NT2/D1 (cell line): Measurements from ENCODE around the gene RYR2.

Experiments used
- DNase-seq: peaks from one replicate; pipeline ENCODE4 v3.0.0-alpha.2; 2011; ENCODE audit warnings: low read depth, low spot score
- H3K27me3 ChIP-seq: 2 replicates; pipeline ENCODE4 v1.6.0; 2011; ENCODE audit warnings: mild to moderate bottlenecking; ENCODE audit not compliant: insufficient read length, insufficient read depth
- H3K36me3 ChIP-seq: 2 replicates; pipeline ENCODE4 v1.6.1; 2011; ENCODE audit warnings: mild to moderate bottlenecking, low read length, mixed read lengths; ENCODE audit not compliant: insufficient read depth, insufficient read length
- H3K4me1 ChIP-seq: 2 replicates; pipeline ENCODE4 v1.5.1; 2011; ENCODE audit not compliant: insufficient read depth, insufficient read length
- H3K4me3 ChIP-seq: 2 replicates; pipeline ENCODE4 v1.5.1; 2011; ENCODE audit warnings: low read depth; ENCODE audit not compliant: insufficient read length
- H3K9ac ChIP-seq: 2 replicates; pipeline ENCODE4 v1.6.0; 2011; ENCODE audit warnings: low read depth; ENCODE audit not compliant: insufficient read length
- H3K9me3 ChIP-seq: 2 replicates; pipeline ENCODE4 v1.5.1; 2011; ENCODE audit warnings: mild to moderate bottlenecking, low read length; ENCODE audit not compliant: insufficient read depth
- SUZ12 ChIP-seq: IDR thresholded peaks from 2 replicates; pipeline ENCODE4 v1.6.1; 2011; ENCODE audit not compliant: insufficient read length, insufficient read depth; ENCODE audit errors: extremely low read depth
- YY1 ChIP-seq: IDR thresholded peaks from 2 replicates; pipeline ENCODE4 v1.6.1; 2011; ENCODE audit not compliant: insufficient read length, insufficient read depth
- ZNF274 ChIP-seq: IDR thresholded peaks from 2 replicates; pipeline ENCODE4 v1.6.1; 2011; ENCODE audit warnings: mild to moderate bottlenecking, low read depth, low read length

The RYR2 gene

GRCh38 chr1:237650809-237651208, 608.8 kb downstream of the RYR2 start:
- no peaks in the 10 kb centered on the region for H3K4me1 ChIP-seq
- H3K36me3 ChIP-seq: no peaks in the 10 kb centered on the region
- no peak overlapping the region for H3K9ac ChIP-seq
- H3K9me3 ChIP-seq: no peaks in the 10 kb centered on the region
- no peak overlapping the region for H3K4me3 ChIP-seq
- no peaks in the 10 kb centered on the region for H3K27me3 ChIP-seq
- no peak for TF ChIP-seq SUZ12
- no peak for DNase-seq

- no peaks in the 10 kb centered on the region for H3K9me3 ChIP-seq
- H3K27me3 ChIP-seq: no peaks in the 10 kb centered on the region
- H3K9ac ChIP-seq: no peak overlapping the region
- TF ChIP-seq SUZ12: no peak
- TF ChIP-seq YY1: no peak
- no peak for TF ChIP-seq ZNF274
- H3K4me1 ChIP-seq: no peaks in the 10 kb centered on the region
- no peaks in the 10 kb centered on the region for H3K36me3 ChIP-seq
- no peak overlapping the region for H3K4me3 ChIP-seq
- DNase-seq: no peak
Observed at GRCh38 chr1:237655778-237656177, 613.8 kb downstream of the RYR2 start.

GRCh38 chr1:237664348-237664747, 622.4 kb downstream of the RYR2 start:
- DNase-seq: no peak
- Histone ChIP-seq H3K9ac (no peak overlapping the region), H3K4me1 (no peaks in the 10 kb centered on the region), H3K27me3 (no peaks in the 10 kb centered on the region), H3K36me3 (no peaks in the 10 kb centered on the region), H3K9me3 (peaks cover 4% of the 10 kb centered on the region; the same call in 1 of the 2 replicates), H3K4me3 (no peak overlapping the region)
- TF ChIP-seq YY1 (no peak), SUZ12 (no peak), ZNF274 (no peak)

GRCh38 chr1:237670302-237670701, 628.3 kb downstream of the RYR2 start:
- H3K36me3 ChIP-seq: no peaks in the 10 kb centered on the region
- no peaks in the 10 kb centered on the region for H3K4me1 ChIP-seq
- peaks cover 4% of the 10 kb centered on the region; the same call in 1 of the 2 replicates for H3K9me3 ChIP-seq
- H3K27me3 ChIP-seq: no peaks in the 10 kb centered on the region
- no peak overlapping the region for H3K4me3 ChIP-seq
- H3K9ac ChIP-seq: no peak overlapping the region
- no peak for TF ChIP-seq SUZ12
- TF ChIP-seq ZNF274: no peak
- no peak for TF ChIP-seq YY1
- DNase-seq: no peak

- Histone ChIP-seq H3K9ac (no peak overlapping the region), H3K9me3 (peaks cover 4% of the 10 kb centered on the region; the same call in 1 of the 2 replicates), H3K36me3 (no peaks in the 10 kb centered on the region), H3K4me3 (no peak overlapping the region), H3K27me3 (no peaks in the 10 kb centered on the region), H3K4me1 (no peaks in the 10 kb centered on the region)
- DNase-seq: no peak
- TF ChIP-seq YY1: no peak
- TF ChIP-seq SUZ12: no peak
- no peak for TF ChIP-seq ZNF274
Observed at GRCh38 chr1:237671262-237671661, 629.3 kb downstream of the RYR2 start.

- H3K9me3 ChIP-seq: peaks cover 4% of the 10 kb centered on the region; the same call in 1 of the 2 replicates
- DNase-seq: no peak
- no peaks in the 10 kb centered on the region for H3K36me3 ChIP-seq
- H3K9ac ChIP-seq: no peak overlapping the region
- H3K27me3 ChIP-seq: no peaks in the 10 kb centered on the region
- TF ChIP-seq YY1 (no peak), ZNF274 (no peak), SUZ12 (no peak)
- H3K4me1 ChIP-seq: no peaks in the 10 kb centered on the region
- H3K4me3 ChIP-seq: no peak overlapping the region
Observed at GRCh38 chr1:237671935-237672334, 630.0 kb downstream of the RYR2 start.

- DNase-seq: no peak
- Histone ChIP-seq H3K27me3 (no peaks in the 10 kb centered on the region), H3K4me3 (no peak overlapping the region), H3K9me3 (peaks cover 4% of the 10 kb centered on the region; the same call in 1 of the 2 replicates), H3K9ac (no peak overlapping the region), H3K36me3 (no peaks in the 10 kb centered on the region), H3K4me1 (no peaks in the 10 kb centered on the region)
- TF ChIP-seq SUZ12 (no peak), ZNF274 (no peak), YY1 (no peak)
Observed at GRCh38 chr1:237672748-237673147, 630.8 kb downstream of the RYR2 start.

- TF ChIP-seq SUZ12 (no peak), ZNF274 (no peak), YY1 (no peak)
- Histone ChIP-seq H3K27me3 (no peaks in the 10 kb centered on the region), H3K9ac (no peak overlapping the region), H3K36me3 (no peaks in the 10 kb centered on the region), H3K4me3 (no peak overlapping the region), H3K9me3 (no peaks in the 10 kb centered on the region), H3K4me1 (no peaks in the 10 kb centered on the region)
- DNase-seq: no peak
Observed at GRCh38 chr1:237673631-237674030, 631.6 kb downstream of the RYR2 start.
